Measurements from ENCODE around the gene RER1.

RER1 gene

DNA sequence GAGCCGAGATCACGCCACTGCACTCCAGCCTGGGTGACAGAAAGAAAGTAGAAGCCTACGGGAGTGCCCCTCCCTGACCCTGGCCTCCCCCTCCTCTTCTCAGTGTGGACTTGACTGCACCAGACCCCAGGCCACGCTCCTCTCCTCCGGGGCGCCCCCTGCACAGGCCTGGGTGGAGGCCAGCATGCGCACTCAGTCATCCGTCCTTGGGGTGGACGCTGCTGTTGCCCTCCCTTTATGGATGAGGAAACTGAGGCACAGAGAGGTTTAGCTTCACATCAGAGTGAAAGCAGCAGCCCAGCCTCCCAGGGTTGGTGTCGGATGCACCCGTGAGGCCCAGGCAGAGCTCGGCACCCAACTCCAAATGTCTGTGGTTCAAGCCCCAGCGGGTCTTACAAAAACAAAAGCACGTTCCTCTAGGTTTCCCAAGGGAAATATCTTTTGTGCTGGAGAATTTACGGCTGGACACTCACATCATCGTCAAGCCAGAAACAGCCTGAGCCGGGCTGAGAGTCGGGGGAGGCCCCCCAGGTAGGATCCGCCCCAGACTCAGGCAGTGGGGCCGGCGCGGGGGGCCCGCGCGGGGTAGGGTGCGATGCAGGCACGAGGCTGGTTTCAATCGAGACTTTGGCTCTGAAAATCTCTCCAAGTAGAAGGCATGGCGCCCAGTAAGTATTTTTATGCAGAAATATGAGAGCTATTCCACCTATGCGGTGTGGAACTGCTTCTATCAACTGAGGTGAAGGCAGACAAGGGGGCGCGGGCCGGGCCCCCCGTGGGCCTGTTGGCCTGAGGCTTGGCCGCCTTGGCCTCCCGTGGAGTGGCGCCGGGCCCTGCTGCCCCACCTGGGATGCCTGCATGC is 36.9 kb upstream of the RER1 start:
- no peak for DNase-seq

GRCh38 chr1:2355373-2356261 is 36.0 kb upstream of the RER1 start:
- no peak for DNase-seq

GRCh38 chr1:2356401-2356800 is 35.2 kb upstream of the RER1 start:
- no peak for DNase-seq

GRCh38 chr1:2356911-2357845 is 34.5 kb upstream of the RER1 start:
- no peak for DNase-seq

DNA sequence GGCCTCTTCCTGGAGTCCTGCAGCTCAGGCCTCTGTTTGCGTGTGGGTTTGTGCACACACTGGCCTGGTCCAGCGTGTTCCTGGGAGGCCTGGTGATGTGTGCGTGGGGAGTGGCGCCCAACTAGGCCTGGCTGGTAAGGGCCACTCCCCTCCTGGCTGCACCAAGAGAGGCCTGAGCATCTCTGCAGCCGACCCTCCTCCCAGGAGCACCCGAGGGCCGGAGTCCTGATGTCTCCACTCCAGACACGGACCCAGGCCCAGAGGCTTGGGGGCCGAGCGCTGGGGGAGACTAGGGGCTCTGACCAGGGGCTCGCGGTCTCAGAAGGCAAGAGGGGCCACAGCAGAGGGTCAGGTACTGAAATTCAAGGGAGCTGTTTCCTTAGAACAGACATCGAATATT is 33.6 kb upstream of the RER1 start:
- DNase-seq: no peak

- DNase-seq: no peak
Observed at GRCh38 chr1:2358651-2359640, 32.7 kb upstream of the RER1 start.

DNA sequence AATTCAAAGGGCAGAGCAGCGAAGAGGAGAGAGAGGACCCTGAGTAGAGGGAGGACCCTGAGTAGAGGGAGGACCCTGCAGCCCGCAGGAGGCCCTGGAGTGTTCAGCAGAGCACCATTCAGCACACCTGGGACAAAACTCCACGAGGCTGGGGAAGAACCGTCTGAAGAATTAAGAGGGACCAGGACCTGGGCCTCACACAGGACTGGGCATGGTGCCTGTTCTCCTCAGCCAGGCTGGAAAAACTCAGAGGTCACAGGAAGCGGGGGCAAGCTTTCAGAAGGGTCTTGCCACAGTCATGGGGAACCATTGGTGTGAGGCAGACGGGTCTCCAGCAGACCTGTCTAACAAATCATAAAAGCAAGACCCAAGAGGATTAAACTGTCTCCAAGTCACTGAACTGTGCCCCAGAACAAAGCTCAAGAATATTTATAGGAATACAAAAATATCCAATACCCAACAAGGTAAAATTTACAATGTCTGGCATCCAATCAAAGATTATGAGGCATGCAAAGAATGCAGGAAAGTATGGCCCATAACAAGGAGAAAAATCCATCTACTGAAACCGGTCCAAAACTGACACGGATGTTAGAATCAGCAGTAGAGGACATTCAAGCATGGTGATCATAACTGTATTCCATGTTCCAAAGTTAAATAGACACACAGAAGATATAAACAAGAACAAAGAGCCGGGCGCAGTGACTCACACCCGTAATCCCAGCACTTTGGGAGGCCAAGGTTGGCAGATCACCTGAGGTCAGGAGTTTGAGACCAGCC is 30.9 kb upstream of the RER1 start:
- DNase-seq: no peak

GRCh38 chr1:2363847-2364513 is 27.7 kb upstream of the RER1 start:
- DNase-seq: no peak

- no peak for DNase-seq
Observed at GRCh38 chr1:2368053-2368744, 23.4 kb upstream of the RER1 start.

- DNase-seq: no peak
Observed at GRCh38 chr1:2372551-2373490, 18.8 kb upstream of the RER1 start.

- DNase-seq: no peak
Observed at GRCh38 chr1:2373551-2374251, 17.9 kb upstream of the RER1 start.

DNA sequence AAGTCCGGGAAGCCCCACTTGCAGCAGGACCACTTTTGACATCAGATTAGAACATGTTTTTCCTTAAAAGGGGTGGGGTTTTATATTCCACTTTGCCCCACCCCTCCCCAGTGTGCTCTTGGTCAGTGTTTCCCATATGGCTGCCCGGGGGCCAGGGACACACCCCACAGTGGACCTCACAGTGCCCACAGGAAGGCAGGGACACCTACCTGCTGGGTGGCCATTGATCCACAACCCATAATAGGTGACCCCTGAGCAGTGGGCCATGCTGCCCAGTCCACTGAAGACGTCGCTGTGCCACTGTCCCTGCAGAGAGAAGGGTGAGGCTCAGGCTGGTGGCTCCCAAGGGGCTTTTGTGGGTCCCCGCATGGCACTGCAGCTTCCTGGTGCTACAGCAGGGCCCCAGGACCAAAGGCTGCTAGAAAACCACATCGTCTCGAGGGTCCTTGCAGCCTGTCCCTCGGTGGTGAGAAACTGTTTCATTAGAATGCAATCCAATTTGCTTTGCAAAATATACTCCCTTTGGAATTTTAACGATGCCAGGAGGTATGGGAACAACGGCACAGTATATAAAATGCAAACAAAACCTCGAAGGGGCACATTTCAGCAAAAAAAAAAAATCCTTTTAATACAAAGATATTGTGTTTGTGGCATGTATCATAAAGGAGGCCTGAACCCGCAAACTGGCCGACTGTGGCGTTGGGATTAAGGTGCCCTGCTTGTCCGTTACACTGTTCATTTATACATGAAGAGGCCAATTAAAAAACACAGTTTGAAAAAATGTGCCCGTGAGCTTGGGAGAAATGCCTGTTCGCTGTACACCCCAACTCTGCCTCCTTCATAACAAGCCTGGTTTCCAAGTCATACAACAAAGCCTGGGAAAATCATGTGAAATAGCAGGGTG is 17.1 kb upstream of the RER1 start:
- no peak for DNase-seq

DNA sequence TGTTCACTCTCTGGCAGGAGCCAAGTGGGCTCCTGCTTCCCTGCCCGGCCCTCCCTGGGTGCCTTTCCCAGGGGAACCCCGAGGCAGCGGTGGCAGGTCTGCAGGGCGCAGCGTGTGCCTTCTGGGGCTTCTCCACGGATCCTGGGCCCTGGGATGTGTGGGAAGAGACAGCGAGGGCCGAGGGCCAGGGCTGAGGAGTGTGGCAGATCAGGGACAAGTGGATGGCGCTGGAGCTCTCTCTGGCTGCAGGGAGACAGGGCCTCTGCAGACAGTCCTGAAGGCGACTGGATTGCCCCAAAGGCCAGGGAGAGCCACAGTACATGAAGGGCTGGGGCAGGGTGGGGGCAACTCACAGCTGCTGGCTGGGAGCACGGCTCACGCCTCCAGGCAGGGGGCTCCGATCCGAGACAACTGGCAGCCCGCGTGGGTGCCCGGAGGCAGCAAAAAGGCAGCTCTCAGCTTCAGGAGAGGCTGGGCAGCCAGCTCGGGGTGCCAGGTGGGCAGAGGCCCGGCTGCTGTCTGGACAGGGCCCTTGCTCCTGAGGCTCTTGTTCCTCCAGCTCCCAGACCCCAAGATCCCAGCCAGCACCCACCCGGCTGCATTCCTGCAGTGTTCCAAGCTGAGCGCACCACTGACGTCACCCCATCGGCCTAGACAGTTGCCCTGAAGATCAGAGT is 16.3 kb upstream of the RER1 start:
- no peak for DNase-seq

GRCh38 chr1:2375923-2376260 is 15.7 kb upstream of the RER1 start:
- DNase-seq: no peak

GRCh38 chr1:2376261-2376741 is 15.3 kb upstream of the RER1 start:
- no peak for DNase-seq

Measured in activated naive CD4-positive, alpha-beta T cell treated with anti-CD3 and anti-CD28 coated beads, Interleukin-2, amount 50 U/mL, for 16 hours (primary cell).